H9 (cell line): ENCODE data around the gene LRRC42. TPM values are rescaled to one million over a fixed set of nuclear protein-coding genes. Genes with fewer than 3 reads are reported as not detected.

ENCODE experiments used
- DNase-seq: peaks from one replicate; pipeline ENCODE4 v3.0.0-alpha.2; 2017
- H2AFZ ChIP-seq: one replicate; pipeline ENCODE4 v1.6.1; 2013; ENCODE audit warnings: mild to moderate bottlenecking, low read length, control low read depth, moderate library complexity
- H2AK5ac ChIP-seq: 2 replicates; pipeline ENCODE4 v1.6.1; 2013; ENCODE audit warnings: low read length, control low read depth, mixed read lengths; ENCODE audit not compliant: insufficient read length
- H2BK120ac ChIP-seq: one replicate; pipeline ENCODE4 v1.6.1; 2013; ENCODE audit warnings: low read depth, mild to moderate bottlenecking, low read length, control low read depth, inconsistent platforms; ENCODE audit not compliant: poor library complexity, severe bottlenecking
- H2BK12ac ChIP-seq: 2 replicates; pipeline ENCODE4 v1.6.1; 2013; ENCODE audit warnings: low read length, control low read depth, mixed read lengths, low read depth; ENCODE audit not compliant: insufficient read length
- H2BK15ac ChIP-seq: 2 replicates; pipeline ENCODE4 v1.6.1; 2013; ENCODE audit warnings: low read depth, low read length, control low read depth
- H2BK20ac ChIP-seq: one replicate; pipeline ENCODE4 v1.6.1; 2013; ENCODE audit warnings: low read depth, mild to moderate bottlenecking, low read length, control low read depth, inconsistent platforms; ENCODE audit not compliant: poor library complexity, severe bottlenecking
- H2BK5ac ChIP-seq: 2 replicates; pipeline ENCODE4 v1.6.1; 2013; ENCODE audit warnings: low read length, control low read depth, mixed read lengths; ENCODE audit not compliant: insufficient read length
- H3K14ac ChIP-seq: 2 replicates; pipeline ENCODE4 v1.6.1; 2013; ENCODE audit warnings: low read length, control low read depth; ENCODE audit not compliant: insufficient read depth
- H3K18ac ChIP-seq: 2 replicates; pipeline ENCODE4 v1.6.1; 2013; ENCODE audit warnings: low read depth, mild to moderate bottlenecking, mixed read lengths, low read length, control low read depth; ENCODE audit not compliant: insufficient read length
- H3K23ac ChIP-seq: 2 replicates; pipeline ENCODE4 v1.6.1; 2013; ENCODE audit warnings: low read length, control low read depth, mixed read lengths, low read depth; ENCODE audit not compliant: insufficient read length
- H3K23me2 ChIP-seq: 2 replicates; pipeline ENCODE4 v1.6.1; 2013; ENCODE audit warnings: low read depth, mild to moderate bottlenecking, mixed read lengths, low read length, control low read depth; ENCODE audit not compliant: insufficient read length, poor library complexity, severe bottlenecking
- H3K27ac ChIP-seq: 2 replicates; pipeline ENCODE4 v1.5.1; 2013; ENCODE audit warnings: low read length, control low read depth, mixed read lengths, low read depth; ENCODE audit not compliant: insufficient read length
- H3K27me3 ChIP-seq: 2 replicates; pipeline ENCODE4 v1.6.1; 2013; ENCODE audit warnings: low read length, control low read depth, inconsistent platforms; ENCODE audit not compliant: insufficient read depth
- H3K4ac ChIP-seq: 2 replicates; pipeline ENCODE4 v1.6.1; 2013; ENCODE audit warnings: low read depth, mild to moderate bottlenecking, control low read depth, inconsistent platforms, low read length, moderate library complexity
- H3K4me1 ChIP-seq: 2 replicates; pipeline ENCODE4 v1.6.1; 2013; ENCODE audit warnings: low read length, control low read depth, inconsistent platforms; ENCODE audit not compliant: insufficient read depth
- H3K4me2 ChIP-seq: 2 replicates; pipeline ENCODE4 v1.6.1; 2013; ENCODE audit warnings: low read length, control low read depth, mixed read lengths; ENCODE audit not compliant: insufficient read length, insufficient read depth
- H3K56ac ChIP-seq: 2 replicates; pipeline ENCODE4 v1.6.1; 2013; ENCODE audit warnings: low read depth, mild to moderate bottlenecking, mixed read lengths, low read length, control low read depth; ENCODE audit not compliant: insufficient read length
- H3K79me1 ChIP-seq: 2 replicates; pipeline ENCODE4 v1.6.1; 2013; ENCODE audit warnings: low read depth, mild to moderate bottlenecking, moderate library complexity, low read length, control low read depth, inconsistent platforms; ENCODE audit not compliant: insufficient read depth, poor library complexity, severe bottlenecking
- H3K79me2 ChIP-seq: 2 replicates; pipeline ENCODE4 v1.6.1; 2013; ENCODE audit warnings: low read length, control low read depth, inconsistent platforms; ENCODE audit not compliant: insufficient read depth
- H3K9ac ChIP-seq: 2 replicates; pipeline ENCODE4 v1.6.1; 2013; ENCODE audit warnings: low read length, control low read depth, mixed read lengths; ENCODE audit not compliant: insufficient read length; ENCODE audit errors: extremely low read depth
- H3K9me3 ChIP-seq: one replicate; pipeline ENCODE4 v1.6.1; 2013; ENCODE audit warnings: low read depth, low read length, inconsistent platforms; ENCODE audit not compliant: control insufficient read depth
- H3T11ph ChIP-seq: one replicate; pipeline ENCODE4 v1.6.1; 2013; ENCODE audit warnings: mild to moderate bottlenecking, low read length, control low read depth, inconsistent platforms
- H4K20me1 ChIP-seq: one replicate; pipeline ENCODE4 v1.6.1; 2013; ENCODE audit not compliant: control insufficient read depth, insufficient read length, insufficient read depth
- H4K5ac ChIP-seq: 2 replicates; pipeline ENCODE4 v1.6.1; 2013; ENCODE audit warnings: low read depth, mild to moderate bottlenecking, mixed read lengths, low read length, control low read depth; ENCODE audit not compliant: insufficient read length
- H4K8ac ChIP-seq: replicated peaks from 2 replicates; pipeline ENCODE4 v1.6.1; 2013; ENCODE audit warnings: low read length, control low read depth, mixed read lengths, low read depth; ENCODE audit not compliant: insufficient read length
- H4K91ac ChIP-seq: 2 replicates; pipeline ENCODE4 v1.6.1; 2013; ENCODE audit warnings: low read depth, mild to moderate bottlenecking, moderate library complexity, mixed read lengths, low read length, control low read depth; ENCODE audit not compliant: insufficient read length
- H3K27ac Mint-ChIP-seq, 3 experiments: 2 replicates in 2 of 3; 3 replicates in 1 of 3; pipeline ENCODE4 v1.8.0; 2020 to 2021; ENCODE audit warnings: mixed read lengths in 3 of 3, mild to moderate bottlenecking in 1 of 3, moderate library complexity in 1 of 3
- H3K27me3 Mint-ChIP-seq: 2 replicates; pipeline ENCODE4 v1.8.0; 2021; ENCODE audit warnings: low read depth, mild to moderate bottlenecking, moderate library complexity, mixed read lengths
- H3K36me3 Mint-ChIP-seq, 3 experiments: 2 replicates in 2 of 3; 3 replicates in 1 of 3; pipeline ENCODE4 v1.8.0; 2020 to 2021; ENCODE audit warnings: low read depth in 3 of 3, mixed read lengths in 3 of 3; ENCODE audit not compliant: insufficient read depth in 1 of 3
- H3K4me1 Mint-ChIP-seq, 2 experiments: 2 replicates each; pipeline ENCODE4 v1.8.0; 2020; ENCODE audit warnings: mixed read lengths in 2 of 2
- H3K4me3 Mint-ChIP-seq, 2 experiments: 2 replicates in 1 of 2; 3 replicates in 1 of 2; pipeline ENCODE4 v1.8.0; 2020 to 2021; ENCODE audit warnings: mild to moderate bottlenecking in 2 of 2, mixed read lengths in 2 of 2, moderate library complexity in 1 of 2
- H3K9me3 Mint-ChIP-seq, 2 experiments: 2 replicates in 1 of 2; 3 replicates in 1 of 2; pipeline ENCODE4 v1.8.0; 2020; ENCODE audit warnings: mild to moderate bottlenecking in 2 of 2, mixed read lengths in 2 of 2, moderate library complexity in 1 of 2
- CTCF ChIP-seq: fragments of 200-600 bp; sonication (generic); conservative IDR thresholded peaks from 3 replicates; pipeline ENCODE4 v1.8.0; 2021; ENCODE audit warnings: antibody characterized with exemption, mild to moderate bottlenecking
- WGBS: extraction: QIAGEN DNeasy Blood & Tissue Kit; methylation state at CpG from one replicate; pipeline ENCODE4 v1.1.7; 2013; ENCODE audit warnings: missing lambda C conversion rate, low lambda C conversion rate, mixed read lengths; ENCODE audit not compliant: insufficient read length; ENCODE audit errors: extremely low coverage; 5-methylcytosine and 5-hydroxymethylcytosine counted together
- total RNA-seq: library from RNA; stranded (reverse); gene quantifications from 2 replicates; pipeline ENCODE4 v1.2.1, GENCODE V29; 2021

LRRC42 gene
- total RNA-seq, 1 experiment from 2014 or later = 36.3 TPM

GRCh38 chr1:53954128-53954527, 8.0 kb downstream of the LRRC42 start:
- no peak for DNase-seq
- no peak overlapping the region for H2BK12ac ChIP-seq
- no peak overlapping the region for H4K91ac ChIP-seq
- no peak overlapping the region for H3T11ph ChIP-seq
- H4K8ac ChIP-seq = no peak overlapping the region
- H3K27ac ChIP-seq = no peak overlapping the region
- peaks cover 13 to 54% (median 42%) of the 10 kb centered on the region in 3 experiments; a peak in 6 of 7 replicates for H3K36me3 Mint-ChIP-seq
- H3K27me3 Mint-ChIP-seq = no peaks in the 10 kb centered on the region; the same call in 1 of the 2 replicates
- no peak overlapping the region for H3K56ac ChIP-seq
- H4K5ac ChIP-seq = no peak overlapping the region
- no peaks in the 10 kb centered on the region for H3K79me1 ChIP-seq
- H3K4me1 ChIP-seq = no peaks in the 10 kb centered on the region; the same call in 1 of the 2 replicates
- no peak overlapping the region for H3K9ac ChIP-seq
- no CpG with 5 or more reads among the region's 2 CpGs for WGBS
- no peak overlapping the region for H3K4me2 ChIP-seq
- H3K14ac ChIP-seq = no peak overlapping the region
- no peak overlapping the region for H3K4ac ChIP-seq
- no peak overlapping the region for H3K27ac Mint-ChIP-seq
- H2AK5ac ChIP-seq = no peak overlapping the region
- no peaks in the 10 kb centered on the region for H3K27me3 ChIP-seq
- H3K4me3 Mint-ChIP-seq = no peak overlapping the region
- no peak overlapping the region for H2BK5ac ChIP-seq
- no peak overlapping the region for H2BK15ac ChIP-seq
- H2AFZ ChIP-seq = no peak overlapping the region
- peaks cover 38 to 43% of the 10 kb centered on the region in 2 experiments for H3K4me1 Mint-ChIP-seq
- H3K23me2 ChIP-seq = no peaks in the 10 kb centered on the region
- H2BK120ac ChIP-seq = no peak overlapping the region
- no peak overlapping the region for H2BK20ac ChIP-seq
- H3K18ac ChIP-seq = no peak overlapping the region
- no peaks in the 10 kb centered on the region for H3K79me2 ChIP-seq
- H4K20me1 ChIP-seq = no peaks in the 10 kb centered on the region
- no peak for TF ChIP-seq CTCF
- H3K9me3 Mint-ChIP-seq = no peaks in the 10 kb centered on the region
- no peak overlapping the region for H3K23ac ChIP-seq
- H3K9me3 ChIP-seq = no peaks in the 10 kb centered on the region
